LNCAP (cell line): Measurements from ENCODE around the gene FANCE.

Experiments used
- CTCF ChIP-seq: fragments of 450-650 bp; IDR thresholded peaks from 2 replicates; pipeline ENCODE4 v1.5.1; 2017; ENCODE audit warnings: mild to moderate bottlenecking

Gene FANCE

GRCh38 chr6:35496036-35496840, 44.1 kb downstream of the FANCE start:
- TF ChIP-seq CTCF = no peak

- 0 out of 2 replicates have a peak, but pooled peaks have one; percentile 26 for TF ChIP-seq CTCF
Measured at GRCh38 chr6:35496841-35497570, 44.9 kb downstream of the FANCE start, which contains the start of gene TEAD3. TSS of gene TEAD3 (minus strand) at chr6:35497079.

- no peak for TF ChIP-seq CTCF
Measured at GRCh38 chr6:35497571-35498421, 45.7 kb downstream of the FANCE start.

GRCh38 chr6:35498422-35499067, 46.4 kb downstream of the FANCE start:
- no peak for TF ChIP-seq CTCF

- no peak for TF ChIP-seq CTCF
Measured at GRCh38 chr6:35499372-35499771, 47.2 kb downstream of the FANCE start.

- no peak for TF ChIP-seq CTCF
Measured at GRCh38 chr6:35500782-35501181, 48.6 kb downstream of the FANCE start.

GRCh38 chr6:35501784-35502183, 49.6 kb downstream of the FANCE start:
- no peak for TF ChIP-seq CTCF
